GM23338 (cell line): ENCODE results near the gene TFPT. TPM values are rescaled to one million over a fixed set of nuclear protein-coding genes. Genes with fewer than 3 reads are reported as not detected.

Experiments used
- ATAC-seq: fragments of 200-7000 bp; cut with Tn5 transposase; 3 replicates; pipeline ENCODE4 v1.9.1; 2020
- DNase-seq: peaks from one replicate; pipeline ENCODE4 v3.0.0-alpha.2; 2015; ENCODE audit warnings: low spot score
- H2AFZ ChIP-seq: fragments of 200-600 bp; sonication (generic); 2 replicates; pipeline ENCODE4 v1.8.0; 2016; ENCODE audit warnings: antibody characterized with exemption, mild to moderate bottlenecking, moderate library complexity
- H3F3A ChIP-seq: fragments of 200-600 bp; sonication (generic); replicated peaks from 2 replicates; pipeline ENCODE4 v1.8.0; 2017; ENCODE audit warnings: antibody characterized with exemption, mixed run types, low read depth
- H3K27ac ChIP-seq: fragments of 200-600 bp; sonication (generic); 2 replicates; pipeline ENCODE4 v1.6.1; 2016; ENCODE audit warnings: low read depth
- H3K27me3 ChIP-seq: fragments of 200-600 bp; sonication (generic); 2 replicates; pipeline ENCODE4 v1.8.0; 2016; ENCODE audit warnings: mild to moderate bottlenecking, mixed run types, moderate library complexity; ENCODE audit not compliant: insufficient read depth
- H3K36me3 ChIP-seq: fragments of 200-600 bp; sonication (generic); 2 replicates; pipeline ENCODE4 v1.8.0; 2016; ENCODE audit warnings: mild to moderate bottlenecking; ENCODE audit not compliant: insufficient read depth
- H3K4me1 ChIP-seq: fragments of 200-600 bp; sonication (generic); 2 replicates; pipeline ENCODE4 v1.8.0; 2016; ENCODE audit warnings: mild to moderate bottlenecking, moderate library complexity; ENCODE audit not compliant: insufficient read depth
- H3K4me2 ChIP-seq: fragments of 200-600 bp; sonication (generic); 2 replicates; pipeline ENCODE4 v1.7.1; 2017; ENCODE audit warnings: mixed run types
- H3K4me3 ChIP-seq: fragments of 200-600 bp; sonication (generic); 2 replicates; pipeline ENCODE4 v1.6.1; 2016; ENCODE audit warnings: mixed run types
- H3K79me2 ChIP-seq: fragments of 200-600 bp; sonication (generic); replicated peaks from 2 replicates; pipeline ENCODE4 v1.8.0; 2017; ENCODE audit warnings: mild to moderate bottlenecking; ENCODE audit not compliant: insufficient read depth
- H3K9me2 ChIP-seq: fragments of 200-600 bp; sonication (generic); 2 replicates; pipeline ENCODE4 v1.8.0; 2017; ENCODE audit not compliant: insufficient read depth
- H4K20me1 ChIP-seq: fragments of 200-600 bp; sonication (generic); replicated peaks from 2 replicates; pipeline ENCODE4 v1.8.0; 2017; ENCODE audit warnings: mild to moderate bottlenecking; ENCODE audit not compliant: insufficient read depth
- H3K27ac Mint-ChIP-seq: 2 replicates; pipeline ENCODE4 v1.8.0; 2020; ENCODE audit warnings: inconsistent platforms, mild to moderate bottlenecking, moderate library complexity, mixed read lengths
- H3K27me3 Mint-ChIP-seq: 3 replicates; pipeline ENCODE4 v1.8.0; 2022; ENCODE audit warnings: low read depth, mild to moderate bottlenecking, moderate library complexity, mixed read lengths, inconsistent platforms; ENCODE audit not compliant: insufficient read depth, poor library complexity
- H3K36me3 Mint-ChIP-seq: 3 replicates; pipeline ENCODE4 v1.8.0; 2021; ENCODE audit warnings: low read depth, mild to moderate bottlenecking, inconsistent platforms, moderate library complexity, mixed read lengths
- H3K4me1 Mint-ChIP-seq: 3 replicates; pipeline ENCODE4 v1.8.0; 2020; ENCODE audit warnings: mild to moderate bottlenecking, inconsistent platforms, mixed read lengths
- H3K4me3 Mint-ChIP-seq: 3 replicates; pipeline ENCODE4 v1.8.0; 2021; ENCODE audit warnings: moderate library complexity, mild to moderate bottlenecking, inconsistent platforms, mixed read lengths
- H3K9me3 Mint-ChIP-seq: 3 replicates; pipeline ENCODE4 v1.8.0; 2020; ENCODE audit warnings: moderate library complexity, mild to moderate bottlenecking, inconsistent platforms, mixed read lengths
- ETS1 ChIP-seq: IDR thresholded peaks from 2 replicates; pipeline ENCODE4 v1.6.1; 2016; ENCODE audit warnings: antibody characterized with exemption
- EZH2 ChIP-seq: fragments of 200-600 bp; sonication (generic); IDR thresholded peaks from one replicate; pipeline ENCODE4 v1.8.0; 2017; ENCODE audit warnings: antibody characterized with exemption, mild to moderate bottlenecking, low read depth; ENCODE audit not compliant: unreplicated experiment
- EZH2phosphoT487 ChIP-seq: fragments of 200-600 bp; sonication (generic); IDR thresholded peaks from one replicate; pipeline ENCODE4 v1.8.1; 2018; ENCODE audit warnings: antibody characterized with exemption; ENCODE audit not compliant: unreplicated experiment
- NANOG ChIP-seq: IDR thresholded peaks from 2 replicates; pipeline ENCODE4 v1.6.1; 2016; ENCODE audit warnings: antibody characterized with exemption, borderline replicate concordance
- REST ChIP-seq: IDR thresholded peaks from one replicate; pipeline ENCODE4 v1.6.1; 2018; ENCODE audit warnings: antibody characterized with exemption; ENCODE audit not compliant: unreplicated experiment
- STAT1 ChIP-seq: IDR thresholded peaks from one replicate; pipeline ENCODE4 v1.6.1; 2016; ENCODE audit warnings: antibody characterized with exemption; ENCODE audit not compliant: unreplicated experiment
- ZNF114 ChIP-seq: fragments of 250-450 bp; sonication (Bioruptor Pico); IDR thresholded peaks from 2 replicates; pipeline ENCODE4 v1.5.0; 2020; ENCODE audit warnings: mild to moderate bottlenecking, moderate library complexity
- ZNF331 ChIP-seq: fragments of 250-450 bp; sonication (Bioruptor Pico); IDR thresholded peaks from 2 replicates; pipeline ENCODE4 v1.5.0; 2020; ENCODE audit warnings: low read depth, mild to moderate bottlenecking, moderate library complexity
- ZNF462 ChIP-seq: fragments of 250-450 bp; sonication (Bioruptor Pico); IDR thresholded peaks from 2 replicates; pipeline ENCODE4 v1.5.0; 2020; ENCODE audit warnings: mild to moderate bottlenecking, moderate library complexity
- polyA plus RNA-seq: library from polyadenylated mRNA; unstranded; fragments of >200 nt; fragmentation: Nextera tagmentation; extraction: Ambion mirVana; gene quantifications from 2 replicates; pipeline ENCODE4 v1.2.1, GENCODE V29; 2016
- total RNA-seq: library from RNA; depleted of rRNA; stranded (reverse); fragments of >200 nt; shearing (Covaris generic); gene quantifications from 2 replicates; pipeline ENCODE4 v1.2.3, GENCODE V29; 2014

Gene TFPT
- total and polyA plus RNA-seq, 2 experiments from 2014 or later: 12.0 to 18.3 TPM

GRCh38 chr19:54123682-54124081 lies 8.2 kb upstream of the TFPT start (continued):
- TF ChIP-seq ZNF462 (CRISPR knock-in tag): no peak
- TF ChIP-seq EZH2: no peak
- no peak for TF ChIP-seq ZNF331
- no peak for TF ChIP-seq EZH2phosphoT487
- no peak for TF ChIP-seq ZNF114 (CRISPR knock-in tag)
- no peak for TF ChIP-seq STAT1

- Histone ChIP-seq H3K27me3 (no peaks in the 10 kb centered on the region), H4K20me1 (no peaks in the 10 kb centered on the region; the same call in 1 of the 2 replicates), H3K4me1 (peaks cover 6% of the 10 kb centered on the region; the same call in 1 of the 2 replicates), H2AFZ (no peak overlapping the region), H3K4me3 (no peak overlapping the region), H3F3A (0 out of 2 replicates have a peak, but pooled peaks cover 2% of the 10 kb centered on the region), H3K4me2 (no peak overlapping the region), H3K9me2 (no peaks in the 10 kb centered on the region), H3K27ac (no peak overlapping the region), H3K79me2 (peaks cover 14% of the 10 kb centered on the region), H3K36me3 (0 out of 2 replicates have a peak, but pooled peaks cover 7% of the 10 kb centered on the region)
- no peak for ATAC-seq
- H3K9me3 Mint-ChIP-seq: no peaks in the 10 kb centered on the region; the same call in 2 of the 3 replicates
- H3K4me3 Mint-ChIP-seq: no peak overlapping the region
- H3K36me3 Mint-ChIP-seq: peaks cover 66% of the 10 kb centered on the region
- no peak for DNase-seq
- H3K4me1 Mint-ChIP-seq: no peaks in the 10 kb centered on the region; the same call in 2 of the 3 replicates
- H3K27me3 Mint-ChIP-seq: peaks cover 11% of the 10 kb centered on the region
- H3K27ac Mint-ChIP-seq: no peak overlapping the region
- TF ChIP-seq ETS1 (no peak), EZH2 (no peak), NANOG (no peak), REST (no peak), STAT1 (no peak), EZH2phosphoT487 (no peak)
Measured at GRCh38 chr19:54121259-54121658, 5.8 kb upstream of the TFPT start.
